Spinal cord (tissue), 10 donors: ENCODE data around the gene CBX8. TPM values are rescaled to one million over a fixed set of nuclear protein-coding genes. Genes with fewer than 3 reads are reported as not detected.

Experiments
- DNase-seq, 6 donors: peaks; one replicate each; pipeline versions ENCODE4 v3.0.0 to v3.0.0-alpha.2; 2013 to 2015; ENCODE audit warnings: low spot score in 6 of 6, low read depth in 4 of 6
- H3K27ac ChIP-seq: one replicate; pipeline ENCODE4 v1.5.1; 2013; ENCODE audit warnings: low read depth, low read length, control low read depth
- H3K27me3 ChIP-seq: one replicate; pipeline ENCODE4 v1.6.1; 2013; ENCODE audit warnings: low read length; ENCODE audit not compliant: control insufficient read depth, insufficient read depth
- H3K36me3 ChIP-seq: one replicate; pipeline ENCODE4 v1.6.1; 2013; ENCODE audit warnings: low read length; ENCODE audit not compliant: control insufficient read depth, insufficient read depth
- H3K4me1 ChIP-seq: one replicate; pipeline ENCODE4 v1.6.1; 2013; ENCODE audit warnings: low read length; ENCODE audit not compliant: control insufficient read depth, insufficient read depth
- H3K4me3 ChIP-seq: one replicate; pipeline ENCODE4 v1.5.1; 2013; ENCODE audit warnings: low read depth, low read length, control low read depth
- H3K9me3 ChIP-seq: one replicate; pipeline ENCODE4 v1.6.1; 2013; ENCODE audit warnings: low read length; ENCODE audit not compliant: control insufficient read depth, insufficient read depth
- WGBS: methylation state at CpG from one replicate; pipeline ENCODE4 v1.1.5; 2013; ENCODE audit warnings: missing lambda C conversion rate; ENCODE audit not compliant: insufficient coverage; 5-methylcytosine and 5-hydroxymethylcytosine counted together
- polyA plus RNA-seq, 2 donors: library from polyadenylated mRNA; unstranded; fragments of 120-200 nt; gene quantifications; one replicate each; pipeline ENCODE4 v1.2.1, GENCODE V29; 2013; ENCODE audit not compliant: insufficient read length in 2 of 2
- total RNA-seq, 2 donors: library from RNA; depleted of rRNA in 1 of 2; stranded (reverse); fragments of 120-200 nt in 1 of 2; fragments of >200 nt in 1 of 2; gene quantifications; one replicate each; pipeline versions ENCODE4 v1.2.3 to v1.2.4, GENCODE V29; 2013 to 2014
- donor health status: healthy.

The CBX8 gene
- total and polyA plus RNA-seq, 4 donors = 3.6 to 14.4 (median 11.5) TPM

- H3K27me3 ChIP-seq = peaks cover 79% of the 10 kb centered on the region
- H3K9me3 ChIP-seq = no peaks in the 10 kb centered on the region
- DNase-seq = peak in 2 of 6 donors; percentile 79 to 81
- H3K27ac ChIP-seq = no peak overlapping the region
- WGBS = under 1% methylated on average over 35 of the region's 44 CpGs
- H3K4me3 ChIP-seq = peak overlapping the region; percentile 9
- peaks cover 69% of the 10 kb centered on the region for H3K4me1 ChIP-seq
- no peaks in the 10 kb centered on the region for H3K36me3 ChIP-seq
Observed at GRCh38 chr17:79800325-79801155, 3.7 kb upstream of the CBX8 start.

DNA sequence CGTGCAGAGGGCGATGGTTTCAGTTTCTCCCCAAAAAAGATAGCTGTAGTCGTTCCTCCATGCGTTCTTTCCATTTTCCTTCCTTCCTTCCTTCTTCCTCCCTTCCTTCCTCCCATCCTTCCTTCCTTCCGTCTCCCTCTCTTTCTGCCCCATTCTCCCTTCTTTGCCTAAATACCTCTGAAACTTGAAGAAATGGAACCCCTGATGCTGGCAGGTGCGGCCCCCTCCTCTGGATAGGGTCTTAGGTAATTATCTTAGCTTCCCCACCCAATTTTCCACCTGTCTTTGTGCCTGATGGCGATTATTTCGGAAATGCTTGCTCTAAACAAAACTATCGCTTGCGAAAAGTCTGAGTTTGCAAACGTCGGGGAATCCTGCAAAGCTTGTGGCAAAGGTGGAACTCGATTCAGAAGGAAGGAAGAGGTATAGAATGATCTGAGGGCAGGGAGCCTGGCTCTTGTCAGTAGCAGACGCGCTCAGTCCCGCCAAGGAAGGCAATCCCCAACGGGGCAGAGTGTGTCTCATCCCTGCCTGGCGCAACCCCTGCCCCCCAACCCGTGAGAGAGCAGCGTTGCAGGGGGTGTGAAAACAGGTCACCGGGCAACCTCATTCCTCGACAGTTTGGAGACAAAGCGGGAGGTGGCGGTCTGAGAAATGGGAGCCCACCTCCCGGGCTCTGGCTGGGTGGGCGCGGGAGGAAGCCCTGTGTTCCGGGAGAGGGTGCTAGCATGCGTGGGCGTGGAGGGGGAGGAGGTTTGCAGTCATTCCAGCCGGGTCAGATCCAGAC, 2.9 kb upstream of the CBX8 start:
- peak in 2 of 6 donors; percentile 24 to 35 for DNase-seq
- Histone ChIP-seq H3K4me3 (no peak overlapping the region), H3K9me3 (no peaks in the 10 kb centered on the region), H3K27ac (no peak overlapping the region), H3K36me3 (peaks cover 7% of the 10 kb centered on the region), H3K27me3 (peaks cover 71% of the 10 kb centered on the region), H3K4me1 (peaks cover 77% of the 10 kb centered on the region)
- 1% methylated on average over 28 of the region's 31 CpGs for WGBS

- Histone ChIP-seq H3K27me3 (peaks cover 68% of the 10 kb centered on the region), H3K27ac (no peak overlapping the region), H3K4me3 (no peak overlapping the region), H3K4me1 (peaks cover 78% of the 10 kb centered on the region), H3K9me3 (no peaks in the 10 kb centered on the region), H3K36me3 (peaks cover 13% of the 10 kb centered on the region)
- WGBS = 2% methylated on average over 22 of the region's 23 CpGs
- peak in 1 of 6 donors; percentile 17 for DNase-seq
Observed at GRCh38 chr17:79799174-79799537, 2.3 kb upstream of the CBX8 start.

DNA sequence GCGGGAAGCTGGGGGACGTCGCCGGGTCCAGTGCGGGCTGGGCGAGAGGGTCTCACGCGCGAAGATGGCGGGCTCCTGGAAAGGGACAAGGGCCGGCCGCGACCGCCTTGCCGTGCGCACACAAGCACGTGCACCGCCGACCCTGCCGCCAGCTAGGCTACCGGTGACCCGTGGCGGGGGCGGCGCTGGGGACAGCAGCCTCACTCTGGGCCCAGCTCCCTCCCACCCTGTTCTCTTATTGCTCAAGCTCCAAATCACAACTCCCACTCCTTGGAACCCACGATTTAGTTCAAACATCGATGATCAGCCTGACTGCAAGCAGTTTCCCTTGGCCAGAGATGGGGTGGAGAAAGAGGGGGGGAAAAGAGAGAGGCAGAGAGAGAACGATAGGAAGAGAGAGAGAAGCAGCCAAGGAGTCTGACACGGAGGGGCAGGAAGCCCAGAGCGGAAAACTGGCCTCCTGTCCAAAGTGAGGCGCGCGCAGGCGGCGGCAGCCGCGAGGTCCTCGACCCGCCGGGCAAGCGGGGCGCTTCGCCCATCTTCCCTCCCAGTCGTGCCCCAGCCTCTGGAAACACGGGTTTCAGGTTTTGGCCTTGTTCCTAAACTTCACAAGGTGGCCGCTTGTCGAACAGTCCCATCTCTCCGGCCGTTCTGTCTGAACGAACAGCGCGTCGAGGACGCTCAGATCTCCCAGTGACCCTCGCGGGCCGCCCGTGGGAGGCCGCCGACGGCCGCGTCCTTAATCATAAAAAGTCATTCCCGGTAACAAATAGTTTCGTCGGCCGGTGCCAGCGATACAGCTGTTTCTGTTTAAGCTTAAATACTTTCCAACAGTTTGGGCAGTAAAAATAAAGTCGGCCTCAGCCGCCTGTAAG, 1.7 kb upstream of the CBX8 start:
- peaks cover 16% of the 10 kb centered on the region for H3K36me3 ChIP-seq
- peak overlapping the region; percentile 16 for H3K4me3 ChIP-seq
- DNase-seq = peak in 2 of 6 donors; percentile 42 to 67
- no peaks in the 10 kb centered on the region for H3K9me3 ChIP-seq
- 2% methylated on average over 68 of the region's 70 CpGs for WGBS
- peaks cover 65% of the 10 kb centered on the region for H3K27me3 ChIP-seq
- no peak overlapping the region for H3K27ac ChIP-seq
- H3K4me1 ChIP-seq = peaks cover 80% of the 10 kb centered on the region

DNA sequence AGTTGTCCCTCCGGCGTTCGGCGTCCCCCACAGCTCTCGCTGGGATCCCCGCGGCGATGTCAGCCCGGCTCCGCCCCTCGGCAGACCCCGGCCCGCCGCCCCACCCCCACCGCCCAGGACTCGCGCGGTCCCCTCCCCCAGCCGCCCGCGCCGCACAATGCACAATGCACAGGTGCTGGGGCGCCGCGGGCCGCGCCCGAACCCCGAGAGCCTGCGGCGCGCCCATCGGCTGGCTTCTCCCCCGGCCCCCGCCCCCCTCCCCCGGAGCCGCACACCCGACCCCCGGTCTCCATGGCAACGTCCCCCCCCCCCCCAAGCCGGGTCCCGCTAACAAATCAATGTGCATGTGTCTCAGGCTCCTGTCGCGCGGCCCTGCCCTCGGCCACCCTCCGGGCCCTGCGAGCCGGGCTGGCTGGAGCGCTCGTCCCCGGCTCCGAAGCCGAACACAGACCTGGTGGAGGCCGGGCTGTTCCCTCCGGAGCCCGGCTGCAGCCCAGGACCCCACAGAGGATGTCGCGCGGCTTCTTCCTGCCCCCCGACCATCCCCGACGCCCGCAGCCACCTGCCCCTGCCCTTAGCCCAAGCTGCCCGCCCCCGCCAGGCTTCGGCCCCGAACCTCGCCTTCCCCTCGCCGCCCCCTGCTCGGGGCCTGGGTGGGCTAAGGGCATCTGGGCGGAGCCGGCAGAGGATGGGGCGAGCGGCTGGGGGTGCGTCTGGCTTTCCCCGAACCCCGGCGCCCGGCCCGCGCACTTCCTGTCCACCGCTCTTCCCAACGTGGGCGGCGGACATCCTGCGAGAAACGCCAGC, 818 bp upstream of the CBX8 start:
- WGBS = under 1% methylated on average over 56 of the region's 89 CpGs
- peaks cover 79% of the 10 kb centered on the region for H3K4me1 ChIP-seq
- H3K27ac ChIP-seq = no peak overlapping the region
- peak overlapping the region; percentile 26 for H3K4me3 ChIP-seq
- no peaks in the 10 kb centered on the region for H3K9me3 ChIP-seq
- peak in 2 of 6 donors; percentile 80 to 83 for DNase-seq
- H3K36me3 ChIP-seq = peaks cover 20% of the 10 kb centered on the region
- H3K27me3 ChIP-seq = peaks cover 61% of the 10 kb centered on the region

DNA sequence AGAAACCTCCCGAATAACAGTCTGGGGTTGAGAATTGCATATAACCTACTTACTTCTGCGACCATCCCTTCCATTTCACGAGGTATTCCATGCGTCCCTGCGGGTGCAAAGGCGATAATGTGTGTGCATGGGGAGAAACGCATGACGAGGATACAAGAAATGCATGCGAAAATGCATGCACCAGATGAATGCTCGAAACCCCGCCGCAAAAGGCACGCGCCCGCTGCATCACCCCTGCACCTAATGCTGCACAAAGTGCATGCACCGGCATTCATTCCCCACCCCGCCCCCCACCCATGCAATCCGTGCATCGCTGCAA, 474 bp downstream of the CBX8 start:
- Histone ChIP-seq H3K36me3 (peaks cover 20% of the 10 kb centered on the region), H3K9me3 (no peaks in the 10 kb centered on the region), H3K4me3 (peak overlapping the region; percentile 75), H3K4me1 (peaks cover 85% of the 10 kb centered on the region), H3K27me3 (peaks cover 60% of the 10 kb centered on the region), H3K27ac (peak overlapping the region; percentile 25)
- WGBS = 0% methylated on average over 14 of the region's 19 CpGs
- no peak for DNase-seq

DNA sequence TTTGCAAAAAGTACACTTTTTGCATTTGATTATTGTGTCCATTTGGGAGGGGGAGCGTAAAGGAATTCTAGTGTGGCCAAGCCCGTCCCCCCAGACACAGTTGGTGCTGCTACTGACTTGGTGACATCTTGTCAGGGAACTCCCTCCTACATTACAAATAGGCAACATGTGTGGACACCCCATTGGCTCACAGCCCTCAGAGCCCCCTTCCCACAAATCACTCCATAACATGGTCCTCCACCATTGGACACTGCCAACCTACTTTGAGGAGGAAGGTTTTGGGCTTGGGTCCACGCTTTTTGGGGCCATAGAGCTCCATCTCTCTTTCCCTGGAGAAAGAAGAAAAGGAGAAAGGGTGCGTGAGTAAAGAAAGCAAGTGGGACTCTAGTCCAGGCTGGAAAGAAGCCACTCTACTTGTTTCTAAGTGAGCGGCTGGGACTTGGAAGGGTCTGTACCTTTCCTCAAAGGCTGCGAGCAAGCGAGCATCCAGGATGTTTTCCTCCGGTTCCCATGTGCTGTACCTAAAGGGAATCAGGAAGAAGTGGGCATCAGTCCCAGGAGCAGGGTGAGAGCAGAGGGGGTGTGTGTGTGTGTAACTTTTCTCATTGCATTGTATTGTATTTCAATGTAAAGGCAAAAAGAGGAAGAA, 958 bp downstream of the CBX8 start:
- H3K9me3 ChIP-seq = no peaks in the 10 kb centered on the region
- no peak for DNase-seq
- peak overlapping the region; percentile 75 for H3K4me3 ChIP-seq
- peaks cover 60% of the 10 kb centered on the region for H3K27me3 ChIP-seq
- H3K4me1 ChIP-seq = peaks cover 85% of the 10 kb centered on the region
- H3K27ac ChIP-seq = peak overlapping the region; percentile 25
- peaks cover 20% of the 10 kb centered on the region for H3K36me3 ChIP-seq
- WGBS = 25% methylated on average over 4 of the region's 8 CpGs

DNA sequence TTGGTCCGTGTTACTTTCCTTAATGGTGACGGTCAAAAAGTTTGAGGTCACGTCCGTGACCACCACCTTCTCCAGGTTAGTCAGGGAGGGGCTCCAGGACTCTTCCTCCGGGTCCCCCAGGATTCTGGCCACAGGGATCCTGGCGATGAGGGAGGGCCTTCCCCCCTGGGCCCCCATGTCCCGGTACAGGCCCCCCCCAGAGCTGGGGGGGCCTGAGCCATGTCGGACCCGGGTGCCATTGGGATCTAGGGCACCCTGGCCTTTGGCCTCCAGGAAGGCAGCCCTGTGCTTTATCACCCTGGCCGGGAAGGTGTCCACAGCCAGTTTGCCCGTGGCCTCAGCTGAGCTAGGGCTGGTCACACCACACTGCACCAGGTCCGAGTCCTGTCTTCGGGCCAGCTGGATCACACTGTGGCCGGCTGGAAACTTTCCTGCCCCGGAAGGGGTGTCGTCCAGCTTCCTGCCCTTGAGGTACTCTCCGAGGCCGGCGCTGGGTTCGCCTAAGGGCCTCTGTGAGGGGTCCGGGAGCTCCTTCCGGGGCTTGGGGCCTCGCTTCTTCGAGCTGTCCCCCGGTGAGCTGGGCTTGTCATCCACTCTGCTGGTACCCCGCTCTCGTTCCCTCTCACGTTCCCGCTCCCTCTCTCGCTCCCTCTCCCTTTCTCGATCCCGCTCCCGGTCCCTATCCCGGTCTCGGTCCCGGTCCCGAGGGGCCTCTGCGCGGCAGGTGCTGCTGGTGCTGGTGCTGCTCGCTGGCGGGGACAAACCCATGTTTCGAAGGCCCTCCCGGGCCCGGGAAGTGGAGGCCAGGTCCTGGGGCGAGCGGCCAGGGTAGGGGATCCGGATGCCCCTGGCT, 2.0 kb downstream of the CBX8 start:
- no peak for DNase-seq
- H3K27me3 ChIP-seq = peaks cover 60% of the 10 kb centered on the region
- H3K27ac ChIP-seq = no peak overlapping the region
- WGBS = 58% methylated on average over 47 of the region's 47 CpGs
- no peaks in the 10 kb centered on the region for H3K9me3 ChIP-seq
- H3K36me3 ChIP-seq = peaks cover 20% of the 10 kb centered on the region
- H3K4me3 ChIP-seq = no peak overlapping the region
- H3K4me1 ChIP-seq = peaks cover 85% of the 10 kb centered on the region
